GM12892 (cell line): ENCODE results near the gene IGFBP7.

ENCODE experiments used
- POLR2A ChIP-seq: IDR thresholded peaks from 2 replicates; pipeline ENCODE4 v1.6.1; 2011; ENCODE audit warnings: low read depth, low read length, control low read depth
- POLR2AphosphoS5 ChIP-seq: IDR thresholded peaks from 2 replicates; pipeline ENCODE4 v1.6.1; 2011; ENCODE audit warnings: low read depth, low read length, control low read depth
- TAF1 ChIP-seq: IDR thresholded peaks from 2 replicates; pipeline ENCODE4 v1.6.1; 2011; ENCODE audit warnings: low read depth, mild to moderate bottlenecking, control low read depth, low read length, borderline replicate concordance

DNA sequence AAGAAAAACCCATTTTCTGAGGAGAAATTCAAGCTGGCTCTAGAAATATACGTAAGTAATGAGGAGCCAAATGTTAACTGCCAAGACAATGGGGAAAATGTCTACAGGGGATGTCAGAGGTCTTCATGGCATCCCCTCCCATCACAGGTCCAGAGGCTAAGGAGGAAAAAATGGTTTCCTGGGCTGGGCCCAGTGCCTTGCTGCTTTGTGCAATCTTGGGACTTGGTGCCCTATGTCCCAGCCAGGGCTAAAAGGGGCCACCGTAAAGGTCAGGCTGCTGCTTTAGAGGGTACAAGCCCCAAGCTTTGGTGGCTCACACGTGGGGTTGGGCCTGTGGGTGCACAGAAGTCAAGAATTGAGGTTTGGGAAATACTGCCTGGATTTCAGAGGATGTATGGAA, 17.2 kb upstream of the IGFBP7 start:
- TF ChIP-seq POLR2A (no peak), POLR2AphosphoS5 (no peak), TAF1 (no peak)
